Measurements from ENCODE around the gene OR13C8.
"Not testable (repeated sequence)": the region's sequence is repeated elsewhere in the genome, so short reads cannot be mapped to it uniquely, and the experiment has no call there.

The OR13C8 gene, protein sequence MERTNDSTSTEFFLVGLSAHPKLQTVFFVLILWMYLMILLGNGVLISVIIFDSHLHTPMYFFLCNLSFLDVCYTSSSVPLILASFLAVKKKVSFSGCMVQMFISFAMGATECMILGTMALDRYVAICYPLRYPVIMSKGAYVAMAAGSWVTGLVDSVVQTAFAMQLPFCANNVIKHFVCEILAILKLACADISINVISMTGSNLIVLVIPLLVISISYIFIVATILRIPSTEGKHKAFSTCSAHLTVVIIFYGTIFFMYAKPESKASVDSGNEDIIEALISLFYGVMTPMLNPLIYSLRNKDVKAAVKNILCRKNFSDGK

DNA sequence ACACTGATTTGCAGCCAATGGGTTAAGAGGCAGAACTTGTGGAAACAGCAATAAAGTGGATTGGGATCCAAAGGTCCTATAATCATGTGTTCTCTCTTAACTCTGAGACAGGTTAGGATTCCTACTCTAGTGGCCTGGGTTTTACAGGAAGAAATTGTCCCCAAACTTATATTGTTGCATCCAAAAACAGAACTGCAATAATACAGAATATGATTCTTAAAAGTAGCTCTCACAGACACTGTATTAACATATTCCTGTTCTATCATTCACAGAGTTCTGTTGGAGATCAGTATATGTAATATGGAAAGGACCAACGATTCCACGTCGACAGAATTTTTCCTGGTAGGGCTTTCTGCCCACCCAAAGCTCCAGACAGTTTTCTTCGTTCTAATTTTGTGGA is at the start of gene OR13C8:
OR13C8 (plus strand) TSS at position 301 of the 400 bp plus-strand sequence; CDS start at position 301, 0 bp downstream.
- no peak for DNase-seq

DNA sequence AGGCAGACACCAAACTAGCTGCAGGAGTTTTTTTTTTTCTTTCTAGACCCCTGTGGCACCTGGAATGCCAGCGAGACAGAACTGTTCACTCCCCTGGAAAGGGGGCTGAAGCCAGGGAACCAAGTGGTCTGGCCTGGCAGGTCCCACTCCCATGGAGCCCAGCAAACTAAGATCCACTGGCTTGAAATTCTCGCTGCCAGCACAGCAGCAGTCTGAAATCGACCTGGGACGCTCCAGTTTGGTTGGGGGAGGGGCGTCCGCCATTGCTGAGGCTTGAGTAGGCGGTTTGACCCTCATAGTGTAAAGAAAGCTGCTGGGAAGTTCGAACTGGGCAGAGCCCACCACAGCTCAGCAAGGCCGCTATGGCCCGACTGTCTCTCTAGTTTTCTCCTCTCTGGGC is 48.7 kb upstream of the OR13C8 start:
- not testable (repeated sequence) for DNase-seq

DNA sequence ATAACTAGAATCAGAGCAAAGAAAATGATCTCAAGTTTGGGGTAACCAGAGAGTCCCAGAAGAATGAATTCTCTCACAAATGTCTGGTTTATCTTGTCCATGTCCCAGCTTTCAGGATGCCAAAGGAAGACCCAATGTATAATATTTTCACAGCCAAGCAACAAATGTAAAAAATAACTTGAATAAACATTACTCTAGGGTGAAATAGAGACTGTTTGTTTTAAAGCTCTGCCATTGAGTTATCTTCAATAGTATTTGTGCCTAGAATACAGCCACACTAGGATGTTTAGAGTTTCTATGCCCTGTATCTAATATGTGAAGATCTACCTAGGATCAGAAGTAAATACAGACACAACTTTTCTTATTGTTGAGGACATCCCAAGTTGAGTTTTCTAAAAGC is 41.9 kb upstream of the OR13C8 start, which contains the start of gene OR13C4:
OR13C4 (minus strand) TSS at position 101 of the 400 bp plus-strand sequence; CDS start at position 101, 0 bp downstream.
- no peak for DNase-seq

DNA sequence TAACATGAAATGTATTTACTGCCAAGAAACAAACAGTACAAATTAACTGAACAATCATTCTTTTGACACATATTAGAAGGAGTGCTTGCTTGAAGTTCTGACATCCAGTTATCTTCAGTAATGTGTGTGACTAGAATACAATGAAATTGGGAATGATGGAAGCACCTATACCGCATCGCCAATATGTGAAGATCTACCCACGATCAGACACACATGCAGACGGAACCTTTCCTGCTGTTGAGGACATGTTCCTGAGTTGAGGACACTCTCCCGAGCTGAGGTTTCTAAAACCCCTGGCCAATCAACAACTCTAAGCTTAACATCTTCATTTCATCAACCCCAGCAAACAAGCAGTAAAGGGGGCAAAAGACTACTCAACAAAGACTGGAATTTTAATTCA is 32.2 kb upstream of the OR13C8 start, which contains the start of gene OR13C3:
OR13C3 (minus strand) TSS at position 101 of the 400 bp plus-strand sequence. CDS start 133 bp downstream, outside the sequence.
- no peak for DNase-seq

DNA sequence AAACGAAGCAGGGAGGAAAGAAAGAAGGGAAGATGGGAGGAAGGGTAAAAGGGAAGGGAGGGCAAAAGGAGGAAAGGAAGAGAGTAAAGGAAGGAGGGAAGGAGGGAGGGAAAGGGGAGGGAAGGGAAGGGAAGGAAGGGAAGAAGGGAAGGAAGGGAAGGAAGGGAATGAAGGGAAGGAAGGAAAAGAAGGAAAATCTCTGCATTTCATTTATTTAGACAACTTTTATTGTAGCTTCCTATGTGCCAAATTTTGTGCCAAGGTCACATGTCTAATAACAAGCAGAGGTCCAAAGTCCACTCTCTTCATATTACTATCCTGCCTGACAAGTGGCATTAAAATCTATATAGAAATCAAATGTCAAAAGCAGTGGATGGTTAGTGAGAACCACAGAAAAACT is 29.7 kb upstream of the OR13C8 start:
- no peak for DNase-seq

DNA sequence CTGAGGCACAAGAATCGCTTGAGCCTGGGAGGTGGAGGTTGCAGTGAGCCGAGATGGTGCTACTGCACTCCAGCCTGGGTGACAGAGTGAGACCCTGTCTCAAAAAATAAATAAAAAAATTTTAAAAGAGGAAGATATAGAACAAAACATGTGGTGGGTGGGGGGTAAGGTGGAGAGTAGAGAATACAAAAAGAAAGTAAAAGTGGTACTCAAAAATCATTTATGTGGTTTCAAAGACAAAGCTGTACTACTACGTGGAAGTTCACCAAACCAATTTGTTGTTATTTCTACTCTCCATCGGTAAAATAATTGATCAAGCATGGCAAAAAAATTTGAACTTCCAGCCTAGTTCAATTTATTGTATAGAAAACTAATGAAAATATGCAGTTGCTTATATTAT is 24.3 kb upstream of the OR13C8 start:
- DNase-seq, result no peak

DNA sequence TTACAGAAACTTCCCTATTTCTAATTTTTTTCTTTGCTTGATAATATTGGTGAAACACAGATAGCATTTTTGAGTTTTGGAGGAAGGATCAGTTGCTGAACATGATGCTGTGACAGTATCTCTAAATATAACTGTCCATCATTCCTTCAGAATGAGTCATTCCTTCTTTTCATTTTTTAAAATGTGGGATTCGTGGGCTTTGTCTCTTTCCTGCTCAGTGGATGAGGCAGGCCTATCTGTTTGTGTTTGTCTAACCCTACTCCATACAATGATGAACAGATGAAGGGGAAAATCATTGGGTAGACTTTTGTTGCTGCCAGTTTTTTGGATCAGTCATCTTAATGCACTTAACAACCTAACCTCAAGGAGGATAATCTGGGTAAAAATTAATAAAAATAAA is 15.7 kb upstream of the OR13C8 start:
- no peak for DNase-seq

DNA sequence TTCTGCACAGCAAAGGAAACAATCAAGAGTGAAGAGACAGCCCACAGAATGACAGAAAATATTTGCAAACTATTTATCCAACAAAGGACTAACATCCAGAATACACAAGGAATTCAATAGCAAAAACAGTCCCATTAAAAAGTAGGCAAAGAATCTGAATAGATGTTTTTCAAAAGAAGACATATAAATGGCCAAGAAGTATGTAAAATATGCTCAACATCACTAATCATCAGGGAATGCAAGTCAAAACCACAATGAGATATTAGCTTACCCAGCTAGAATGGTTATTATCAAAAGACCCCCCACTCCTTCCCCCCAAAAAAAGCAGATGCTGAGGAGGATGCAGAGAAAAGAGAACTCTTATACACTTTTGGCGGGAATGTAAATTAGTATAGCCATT is 13.4 kb upstream of the OR13C8 start:
- no peak for DNase-seq

DNA sequence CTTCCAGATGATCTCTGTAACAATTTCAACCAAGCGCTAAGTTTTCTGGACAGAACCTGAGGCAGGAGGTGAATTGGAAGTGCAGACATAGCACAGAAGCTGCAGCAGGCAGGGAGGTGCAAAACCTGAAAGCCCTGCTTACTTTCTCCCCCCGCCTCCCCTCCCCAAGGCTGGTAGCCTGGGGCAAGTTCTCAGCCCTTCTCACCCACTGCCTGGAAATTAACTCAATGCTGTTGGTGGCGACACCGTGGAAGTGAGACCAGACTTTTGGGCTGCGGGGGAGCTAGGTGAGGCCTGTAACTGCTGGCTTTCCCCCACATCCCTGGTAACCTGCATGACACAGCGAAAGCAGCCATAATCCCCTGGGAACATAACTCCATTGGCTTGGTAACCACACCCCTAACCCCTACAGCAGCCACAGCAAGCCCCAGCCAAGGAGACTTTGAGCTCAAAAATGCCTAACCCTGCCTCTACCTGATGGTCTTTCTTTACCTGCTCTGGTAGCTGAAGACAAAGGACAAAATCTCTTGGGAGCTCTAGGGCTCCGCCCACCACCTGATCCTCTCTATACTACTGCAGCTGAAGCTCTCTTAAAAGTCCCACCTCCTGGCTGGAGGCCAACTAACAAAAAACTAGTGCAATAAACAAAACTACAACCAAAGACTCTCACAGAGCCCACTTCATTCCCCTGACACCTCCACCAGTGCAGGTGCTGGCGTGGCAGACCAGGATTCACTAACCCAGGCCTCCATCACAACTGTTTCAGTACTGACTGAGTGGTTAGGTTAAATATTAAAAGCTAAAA is 11.9 kb upstream of the OR13C8 start:
- DNase-seq, result no peak

DNA sequence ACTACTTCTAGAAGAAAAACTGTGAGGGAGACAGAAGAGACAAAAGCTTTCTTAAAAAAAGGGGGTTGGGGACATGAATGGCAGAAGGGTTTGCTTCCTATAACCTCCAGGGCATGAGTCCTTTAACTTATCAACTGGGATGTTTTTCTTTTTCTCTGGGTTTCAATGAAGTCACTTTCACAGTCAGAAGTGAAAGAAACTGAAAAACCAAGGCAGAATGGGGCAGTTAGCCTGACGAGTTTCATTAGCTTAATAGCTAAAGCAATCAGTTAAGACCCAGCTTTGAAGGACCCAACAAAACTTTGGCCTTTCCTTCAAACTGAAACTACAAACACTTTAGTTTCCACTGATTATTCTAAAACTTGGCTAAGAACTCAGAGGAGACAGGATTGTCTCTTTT is 4.6 kb upstream of the OR13C8 start:
- no peak for DNase-seq

DNA sequence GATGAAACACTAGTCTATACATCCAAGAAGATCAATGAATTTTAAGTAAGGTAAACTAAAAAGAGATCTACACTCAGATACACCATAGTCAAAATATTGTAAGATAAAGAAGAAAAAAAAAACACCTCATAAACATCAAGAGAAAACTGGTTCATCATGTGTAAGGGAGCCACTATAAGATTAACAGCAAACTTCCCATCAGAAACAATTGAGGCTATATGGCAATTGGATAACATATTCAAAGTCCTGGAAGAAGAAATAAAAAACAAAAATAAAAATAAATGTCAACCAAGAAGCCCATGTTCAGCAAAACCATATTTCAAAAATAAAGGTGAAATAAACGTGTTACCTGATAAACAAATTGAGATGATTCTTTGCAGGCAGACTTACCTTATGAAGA is 3.6 kb downstream of the OR13C8 start:
- DNase-seq, result no peak

DNA sequence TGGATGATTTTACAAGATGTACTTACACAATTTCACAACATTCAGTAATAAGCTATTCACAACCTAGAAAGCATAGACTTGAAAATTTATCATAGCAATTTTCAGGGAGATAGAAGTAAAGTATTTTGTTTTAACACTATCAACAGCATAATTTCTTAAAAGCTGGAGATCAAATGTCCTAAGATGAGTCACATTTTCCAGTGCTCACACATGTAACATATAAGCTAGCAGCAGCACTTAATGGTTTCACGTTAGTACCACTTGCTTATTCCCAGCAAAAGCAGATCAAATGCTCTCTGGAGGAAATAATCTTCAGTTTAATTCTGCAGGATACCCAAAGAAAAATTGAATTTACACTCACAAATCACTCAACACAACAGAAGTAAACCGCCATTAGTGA is 6.5 kb downstream of the OR13C8 start:
- DNase-seq, result no peak

DNA sequence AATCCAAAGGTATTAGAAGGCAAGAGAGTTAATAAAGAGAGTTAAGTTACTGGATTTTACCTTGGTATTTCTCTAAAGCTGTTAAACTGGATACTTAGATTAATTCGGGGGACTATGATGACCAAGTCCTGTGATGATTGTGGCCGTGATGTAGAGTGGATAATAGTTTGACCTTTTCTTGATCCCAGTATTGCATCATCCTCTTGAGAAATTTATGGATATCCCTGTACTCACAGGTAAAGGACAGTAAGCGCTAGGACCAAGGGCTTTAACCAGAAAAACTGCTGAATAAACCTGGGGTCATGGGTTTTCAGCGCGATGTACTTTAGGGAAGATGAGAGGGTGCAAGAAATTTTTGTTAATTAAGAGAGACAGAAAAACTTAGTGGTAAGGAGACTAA is 8.3 kb downstream of the OR13C8 start:
- DNase-seq, result no peak

DNA sequence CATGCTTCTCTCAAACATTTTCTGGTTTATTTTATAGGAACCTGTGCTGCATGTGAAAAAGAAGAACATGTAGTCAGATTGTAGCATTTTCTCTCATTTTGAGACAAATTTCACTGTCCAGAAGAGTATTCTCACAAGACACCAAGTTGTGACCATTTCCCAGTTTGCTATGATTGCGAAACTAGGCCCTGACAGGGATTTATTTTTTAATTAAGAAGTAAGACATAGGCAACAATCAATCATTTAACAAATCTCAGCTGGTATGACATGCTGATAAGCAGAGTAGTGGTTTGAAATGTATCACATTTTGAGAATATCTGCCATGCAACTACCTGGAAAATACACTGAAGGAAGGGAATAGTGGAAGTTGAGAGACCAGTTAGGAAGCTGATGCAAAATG is 11.6 kb downstream of the OR13C8 start:
- no peak for DNase-seq

DNA sequence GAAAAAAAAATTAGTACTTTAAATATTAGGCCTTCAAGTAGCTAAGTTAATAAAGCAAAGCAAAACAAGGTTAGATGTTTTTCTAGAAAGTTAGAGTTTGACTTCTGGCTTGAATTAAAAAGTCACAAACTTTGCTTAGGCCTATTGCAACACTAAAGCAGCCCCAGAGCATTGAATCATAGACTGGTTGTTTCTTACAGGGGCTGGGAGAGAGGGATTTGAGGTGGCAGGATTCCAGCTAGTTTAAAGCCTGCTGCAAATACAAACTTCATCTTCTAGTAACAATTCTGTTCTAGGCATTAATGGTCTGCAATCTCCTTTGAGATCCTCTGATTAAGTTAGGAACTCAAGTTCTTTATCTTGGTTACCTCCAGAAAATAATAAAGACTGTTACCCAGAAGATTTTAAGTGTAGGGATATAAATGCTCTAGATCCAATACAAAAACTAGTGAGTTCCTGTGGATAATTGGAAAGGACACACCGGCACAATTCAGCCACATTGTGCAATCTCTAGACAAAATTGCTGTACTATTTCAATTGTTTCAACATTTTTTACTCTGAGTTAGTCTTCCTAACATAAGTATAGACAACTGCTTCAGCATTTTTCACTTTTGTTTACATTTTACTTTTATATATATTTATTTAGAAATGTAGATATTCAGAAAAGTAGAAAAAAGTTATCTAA is 17.7 kb downstream of the OR13C8 start:
- no peak for DNase-seq

DNA sequence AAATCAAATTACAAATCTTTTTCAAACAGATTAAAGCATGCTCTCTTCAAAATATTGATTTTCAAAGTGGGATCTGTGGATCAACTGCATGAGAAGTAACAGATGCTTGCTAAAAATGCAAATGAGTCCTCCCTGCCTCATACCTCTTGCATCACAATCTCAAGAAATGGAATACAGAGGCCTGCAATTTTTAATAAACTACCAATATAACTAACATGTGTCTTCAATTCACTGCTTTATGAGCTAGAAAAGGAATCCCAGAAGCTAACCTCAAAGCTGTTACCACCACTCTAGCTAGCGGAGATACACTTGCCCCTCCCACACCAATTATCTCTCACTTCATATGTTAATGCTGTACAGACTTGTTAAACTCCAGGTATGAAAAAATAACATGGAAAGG is 20.7 kb downstream of the OR13C8 start:
- no peak for DNase-seq

DNA sequence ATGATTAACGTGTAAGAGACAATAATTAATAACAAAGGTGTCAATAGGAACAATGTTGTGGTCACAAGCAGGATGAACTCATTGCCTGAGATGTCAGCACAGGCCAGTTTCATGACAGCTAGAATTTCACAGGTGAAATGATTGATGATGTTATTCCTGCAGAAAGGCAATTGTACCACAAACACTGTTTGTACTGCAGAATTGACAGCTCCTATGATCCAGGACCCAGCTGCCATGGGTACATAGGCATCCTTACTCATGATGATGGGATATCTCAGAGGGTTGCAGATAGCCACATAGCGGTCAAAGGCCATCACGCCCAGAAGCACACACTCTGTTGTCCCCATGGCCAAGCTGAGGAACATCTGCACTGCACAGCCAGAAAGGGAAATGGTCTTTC is 29.8 kb downstream of the OR13C8 start:
- DNase-seq, result not testable (repeated sequence)

DNA sequence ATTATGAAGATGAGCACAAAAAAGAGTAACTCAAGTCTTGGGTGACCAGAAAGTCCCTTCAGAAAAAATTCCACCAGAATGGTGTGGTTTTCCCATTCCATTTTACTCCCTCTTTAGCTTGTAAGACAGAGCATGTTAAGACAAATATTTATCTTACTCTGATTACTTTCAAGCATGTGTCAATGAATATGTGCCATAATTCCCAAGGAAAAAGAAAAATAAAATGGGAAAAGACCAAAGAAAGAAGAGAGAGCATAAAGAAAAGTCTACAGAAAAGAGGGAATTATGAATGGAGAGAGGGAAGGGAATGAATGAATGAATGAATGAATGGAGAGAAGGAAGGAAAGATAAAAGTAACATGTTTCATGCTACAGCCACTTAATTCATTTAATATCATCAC is 30.3 kb downstream of the OR13C8 start, which contains the start of gene OR13C5:
OR13C5 (minus strand) TSS at position 101 of the 400 bp plus-strand sequence; CDS start at position 101, 0 bp downstream.
- DNase-seq, result not testable (repeated sequence)

DNA sequence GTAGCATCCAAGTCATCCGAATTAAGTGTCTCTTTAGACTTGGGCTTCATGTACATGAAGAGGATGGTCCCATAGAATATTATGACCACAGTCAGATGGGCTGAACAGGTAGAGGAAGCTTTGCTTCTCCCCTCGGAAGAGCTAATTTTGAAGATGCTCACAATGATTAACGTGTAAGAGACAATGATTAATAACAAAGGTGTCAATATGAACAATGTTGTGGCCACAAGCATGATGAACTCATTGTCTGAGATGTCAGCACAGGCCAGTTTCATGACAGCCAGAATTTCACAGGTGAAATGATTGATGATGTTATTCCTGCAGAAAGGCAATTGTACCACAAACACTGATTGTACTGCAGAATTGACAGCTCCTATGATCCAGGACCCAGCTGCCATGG is 35.8 kb downstream of the OR13C8 start:
- no peak for DNase-seq

DNA sequence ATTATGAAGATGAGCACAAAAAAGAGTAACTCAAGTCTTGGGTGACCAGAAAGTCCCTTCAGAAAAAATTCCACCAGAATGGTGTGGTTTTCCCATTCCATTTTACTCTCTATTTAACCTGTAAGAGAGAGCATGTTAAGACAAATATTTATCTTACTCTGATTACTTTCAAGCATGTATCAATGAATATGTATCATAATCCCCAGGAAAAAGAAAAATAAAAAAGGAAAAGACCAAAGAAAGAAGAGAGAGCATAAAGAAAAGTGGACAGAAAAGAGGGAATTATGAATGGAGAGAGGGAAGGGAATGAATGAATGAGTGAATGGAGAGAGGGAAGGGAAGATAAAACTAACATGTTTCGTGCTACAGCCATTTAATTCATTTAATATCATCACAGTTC is 36.6 kb downstream of the OR13C8 start, which contains the start of gene OR13C2:
OR13C2 (minus strand) TSS at position 101 of the 400 bp plus-strand sequence; CDS start at position 101, 0 bp downstream.
- DNase-seq, result not testable (repeated sequence)

DNA sequence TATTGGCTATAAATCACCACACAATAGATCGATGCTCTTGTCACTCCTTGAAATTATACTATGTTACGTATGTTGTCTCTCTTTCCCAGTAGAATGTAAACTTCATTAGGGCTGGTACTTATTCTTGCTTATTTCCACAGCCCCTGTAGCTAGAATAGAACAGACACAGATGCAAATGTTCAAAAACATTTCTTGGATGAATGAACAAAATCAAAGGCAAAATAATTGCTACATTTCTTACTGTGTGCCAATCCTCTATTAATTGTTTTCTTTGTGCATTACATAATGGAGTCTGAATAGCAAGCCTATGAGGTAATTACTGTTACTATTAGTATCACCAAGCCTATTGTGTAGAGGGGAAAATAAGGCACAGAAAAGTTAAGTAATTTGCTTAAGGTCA is 37.2 kb downstream of the OR13C8 start:
- DNase-seq, result no peak

DNA sequence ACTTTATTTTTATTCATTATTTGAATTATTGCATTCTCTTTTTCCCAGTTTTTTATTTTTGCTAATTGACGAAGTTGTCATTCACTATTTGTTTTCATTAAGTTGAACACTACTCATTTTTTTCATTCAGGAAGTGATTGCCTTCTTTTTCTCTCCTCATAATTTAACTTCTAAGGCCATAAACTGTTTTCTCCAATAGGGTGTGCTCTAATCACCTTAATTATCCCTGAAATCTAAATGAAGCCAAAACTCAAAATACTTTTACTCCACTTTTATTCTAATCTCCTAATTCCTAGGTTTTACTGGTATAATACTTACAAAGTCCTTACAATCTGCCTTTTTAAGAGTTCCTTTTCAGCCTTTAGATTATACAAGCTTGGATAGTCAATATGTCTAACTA is 39.4 kb downstream of the OR13C8 start:
- DNase-seq, result no peak
